Skin epidermis (tissue), 12 donors: ENCODE measurements around the gene C10orf105.

Source experiments
- H3K27ac ChIP-seq, 21 experiments: fragments of 200-600 bp; sonication (generic) in 11 of 21; one replicate each; pipeline ENCODE4 v1.5.0; 2020; ENCODE audit warnings: mild to moderate bottlenecking in 3 of 21, inconsistent platforms in 2 of 21, moderate library complexity in 2 of 21
- H3K4me3 ChIP-seq, 7 experiments: fragments of 200-600 bp; sonication (generic) in 2 of 7; one replicate each; pipeline ENCODE4 v1.5.0; 2020; ENCODE audit warnings: inconsistent platforms in 2 of 7, mild to moderate bottlenecking in 2 of 7, moderate library complexity in 1 of 7

C10orf105 gene

GRCh38 chr10:71692598-71693306 is 26.8 kb downstream of the C10orf105 start:
- H3K27ac ChIP-seq, result peak overlapping the region in 3 of 21 experiments; percentile 72 to 78 (median 72)

GRCh38 chr10:71691405-71691804 is 28.2 kb downstream of the C10orf105 start:
- Histone ChIP-seq H3K4me3 (no peak overlapping the region), H3K27ac (no peak overlapping the region)

More at GRCh38 chr10:71692598-71693306, 26.8 kb downstream of the C10orf105 start:
- no peak overlapping the region for H3K4me3 ChIP-seq

GRCh38 chr10:71690094-71690720 is 29.4 kb downstream of the C10orf105 start:
- no peak overlapping the region for H3K4me3 ChIP-seq
- H3K27ac ChIP-seq, result no peak overlapping the region

- Histone ChIP-seq H3K27ac (no peak overlapping the region), H3K4me3 (no peak overlapping the region)
Measured at GRCh38 chr10:71688256-71688655, 31.3 kb downstream of the C10orf105 start.

- no peak overlapping the region for H3K4me3 ChIP-seq
Measured at GRCh38 chr10:71687480-71687879, 32.1 kb downstream of the C10orf105 start.

GRCh38 chr10:71687077-71687476 is 32.5 kb downstream of the C10orf105 start:
- Histone ChIP-seq H3K27ac (no peak overlapping the region), H3K4me3 (no peak overlapping the region)

More at GRCh38 chr10:71687480-71687879, 32.1 kb downstream of the C10orf105 start:
- no peak overlapping the region for H3K27ac ChIP-seq

GRCh38 chr10:71685554-71686232 is 33.9 kb downstream of the C10orf105 start:
- H3K27ac ChIP-seq, result no peak overlapping the region

GRCh38 chr10:71684356-71685173 is 35.0 kb downstream of the C10orf105 start:
- H3K27ac ChIP-seq, result no peak overlapping the region

More at GRCh38 chr10:71685554-71686232, 33.9 kb downstream of the C10orf105 start:
- H3K4me3 ChIP-seq, result no peak overlapping the region

GRCh38 chr10:71683301-71683700 is 36.3 kb downstream of the C10orf105 start:
- Histone ChIP-seq H3K27ac (no peak overlapping the region), H3K4me3 (no peak overlapping the region)

More at GRCh38 chr10:71684356-71685173, 35.0 kb downstream of the C10orf105 start:
- no peak overlapping the region for H3K4me3 ChIP-seq

GRCh38 chr10:71681977-71682376 is 37.6 kb downstream of the C10orf105 start:
- no peak overlapping the region for H3K27ac ChIP-seq
- no peak overlapping the region for H3K4me3 ChIP-seq

- Histone ChIP-seq H3K27ac (no peak overlapping the region), H3K4me3 (no peak overlapping the region)
Measured at GRCh38 chr10:71679425-71679824, 40.2 kb downstream of the C10orf105 start.

GRCh38 chr10:71678057-71678805 is 41.3 kb downstream of the C10orf105 start:
- Histone ChIP-seq H3K4me3 (no peak overlapping the region), H3K27ac (no peak overlapping the region)

GRCh38 chr10:71677261-71677660 is 42.3 kb downstream of the C10orf105 start:
- H3K4me3 ChIP-seq, result no peak overlapping the region
- no peak overlapping the region for H3K27ac ChIP-seq

GRCh38 chr10:71675295-71675970 is 44.1 kb downstream of the C10orf105 start:
- Histone ChIP-seq H3K4me3 (no peak overlapping the region), H3K27ac (no peak overlapping the region)

- Histone ChIP-seq H3K4me3 (no peak overlapping the region), H3K27ac (no peak overlapping the region)
Measured at GRCh38 chr10:71671994-71672946, 47.3 kb downstream of the C10orf105 start.

- peak overlapping the region in 1 of 21 experiments; percentile 16 for H3K27ac ChIP-seq
- H3K4me3 ChIP-seq, result no peak overlapping the region
Measured at GRCh38 chr10:71667387-71667752, 52.2 kb downstream of the C10orf105 start.

- Histone ChIP-seq H3K27ac (peak overlapping the region in 1 of 21 experiments; percentile 16), H3K4me3 (no peak overlapping the region)
Measured at GRCh38 chr10:71666639-71667386, 52.8 kb downstream of the C10orf105 start.
